SK-N-SH treated with all-trans-retinoic acid at 6 μM for 48 hours (cell line): ENCODE data around the gene CTSE.

Experiments
- ARNTL ChIP-seq: fragments of 450-650 bp; formaldehyde crosslinking; IDR thresholded peaks from 2 replicates; pipeline ENCODE4 v1.5.0; 2020; ENCODE audit warnings: low read depth, mild to moderate bottlenecking, moderate library complexity, borderline replicate concordance
- BACH2 ChIP-seq: fragments of 250-450 bp; sonication (Bioruptor Pico); IDR thresholded peaks from 2 replicates; pipeline ENCODE4 v1.9.0; 2021; ENCODE audit warnings: mild to moderate bottlenecking, borderline replicate concordance
- CREB5 ChIP-seq: fragments of 250-450 bp; sonication (Bioruptor Pico); IDR thresholded peaks from 2 replicates; pipeline ENCODE4 v1.5.1; 2020; ENCODE audit warnings: low read depth, mild to moderate bottlenecking, moderate library complexity
- ESRRG ChIP-seq: fragments of 250-450 bp; sonication (Bioruptor Pico); IDR thresholded peaks from 2 replicates; pipeline ENCODE4 v1.6.1; 2021; ENCODE audit warnings: mild to moderate bottlenecking
- ISL1 ChIP-seq: fragments of 250-450 bp; sonication (Bioruptor Pico); IDR thresholded peaks from 2 replicates; pipeline ENCODE4 v2.1.2; 2022; ENCODE audit warnings: mild to moderate bottlenecking, moderate library complexity
- OSR1 ChIP-seq: fragments of 250-450 bp; sonication (Bioruptor Pico); IDR thresholded peaks from 2 replicates; pipeline ENCODE4 v1.8.0; 2022; ENCODE audit warnings: moderate library complexity, mild to moderate bottlenecking, inconsistent platforms
- PATZ1 ChIP-seq: fragments of 250-450 bp; sonication (Bioruptor Pico); IDR thresholded peaks from 2 replicates; pipeline ENCODE4 v1.8.0; 2020; ENCODE audit warnings: mild to moderate bottlenecking, moderate library complexity, borderline replicate concordance
- RARB ChIP-seq: fragments of 250-450 bp; sonication (Bioruptor Pico); IDR thresholded peaks from 2 replicates; pipeline ENCODE4 v1.8.0; 2021; ENCODE audit warnings: mild to moderate bottlenecking, moderate library complexity
- SNAI2 ChIP-seq: fragments of 250-450 bp; sonication (Bioruptor Pico); IDR thresholded peaks from 2 replicates; pipeline ENCODE4 v1.5.0; 2020; ENCODE audit warnings: mild to moderate bottlenecking, moderate library complexity
- TCF4 ChIP-seq: fragments of 250-450 bp; sonication (Bioruptor Pico); IDR thresholded peaks from 2 replicates; pipeline ENCODE4 v1.8.0; 2021; ENCODE audit warnings: mild to moderate bottlenecking, moderate library complexity, borderline replicate concordance
- ZFP3 ChIP-seq: fragments of 250-450 bp; sonication (Bioruptor Pico); IDR thresholded peaks from 2 replicates; pipeline ENCODE4 v1.5.0; 2020; ENCODE audit warnings: mild to moderate bottlenecking, moderate library complexity
- ZFP30 ChIP-seq: fragments of 450-650 bp; formaldehyde crosslinking; IDR thresholded peaks from 2 replicates; pipeline ENCODE4 v1.5.0; 2022; ENCODE audit warnings: mild to moderate bottlenecking, moderate library complexity
- ZNF565 ChIP-seq: fragments of 450-650 bp; formaldehyde crosslinking; conservative IDR thresholded peaks from 2 replicates; pipeline ENCODE4 v1.5.0; 2020; ENCODE audit warnings: low read depth, mild to moderate bottlenecking, moderate library complexity
- ZNF8 ChIP-seq: fragments of 450-650 bp; formaldehyde crosslinking; IDR thresholded peaks from 2 replicates; pipeline ENCODE4 v1.5.0; 2020; ENCODE audit warnings: mild to moderate bottlenecking, moderate library complexity

GRCh38 chr1:206014601-206015000 lies 9.1 kb downstream of the CTSE start:
- TF ChIP-seq ZNF565 (CRISPR knock-in tag) (no peak), TCF4 (CRISPR knock-in tag) (no peak), PATZ1 (CRISPR knock-in tag) (no peak), OSR1 (CRISPR knock-in tag) (no peak), ESRRG (CRISPR knock-in tag) (no peak), RARB (no peak), BACH2 (no peak), ZFP30 (CRISPR knock-in tag) (no peak), ISL1 (CRISPR knock-in tag) (no peak), ARNTL (no peak), SNAI2 (CRISPR knock-in tag) (no peak), CREB5 (no peak), ZNF8 (CRISPR knock-in tag) (no peak), ZFP3 (CRISPR knock-in tag) (no peak)
